Stimulated activated CD8-positive, alpha-beta memory T cell treated with anti-CD3 and anti-CD28 coated beads, Interleukin-7, amount 100 ng/mL, for 4 hours (primary cell): ENCODE data around the gene OLFML2B.

ENCODE experiments used
- DNase-seq, 2 donors: peaks; one replicate each; pipeline ENCODE4 v3.0.0-alpha.2; 2020; ENCODE audit warnings: low read depth in 2 of 2

The OLFML2B gene

GRCh38 chr1:162006081-162006480 lies 17.6 kb downstream of the OLFML2B start:
- DNase-seq = no peak

- DNase-seq = no peak
Observed at GRCh38 chr1:162004441-162004950, 19.2 kb downstream of the OLFML2B start.

GRCh38 chr1:162003830-162004215 lies 19.8 kb downstream of the OLFML2B start:
- DNase-seq = no peak

GRCh38 chr1:162003061-162003829 lies 20.4 kb downstream of the OLFML2B start:
- DNase-seq = no peak

GRCh38 chr1:162000053-162000420 lies 23.6 kb downstream of the OLFML2B start:
- no peak for DNase-seq

- no peak for DNase-seq
Observed at GRCh38 chr1:161999301-162000052, 24.2 kb downstream of the OLFML2B start.

GRCh38 chr1:161998811-161999210 lies 24.9 kb downstream of the OLFML2B start:
- DNase-seq = no peak

- DNase-seq = no peak
Observed at GRCh38 chr1:161997152-161997551, 26.5 kb downstream of the OLFML2B start.

GRCh38 chr1:161994175-161994668 lies 29.4 kb downstream of the OLFML2B start:
- DNase-seq = no peak

- no peak for DNase-seq
Observed at GRCh38 chr1:161993576-161993975, 30.1 kb downstream of the OLFML2B start.

GRCh38 chr1:161989786-161990185 lies 33.9 kb downstream of the OLFML2B start:
- DNase-seq = no peak

- no peak for DNase-seq
Observed at GRCh38 chr1:161989108-161989507, 34.6 kb downstream of the OLFML2B start.

GRCh38 chr1:161988413-161988812 lies 35.3 kb downstream of the OLFML2B start:
- no peak for DNase-seq

GRCh38 chr1:161987872-161988271 lies 35.8 kb downstream of the OLFML2B start:
- DNase-seq = no peak

- DNase-seq = no peak
Observed at GRCh38 chr1:161987303-161987702, 36.4 kb downstream of the OLFML2B start.

GRCh38 chr1:161986328-161986727 lies 37.3 kb downstream of the OLFML2B start:
- DNase-seq = no peak

GRCh38 chr1:161985301-161985822 lies 38.3 kb downstream of the OLFML2B start:
- DNase-seq = no peak

GRCh38 chr1:161983725-161984124 lies 39.9 kb downstream of the OLFML2B start:
- DNase-seq = no peak

- no peak for DNase-seq
Observed at GRCh38 chr1:161982917-161983316, 40.8 kb downstream of the OLFML2B start.

- no peak for DNase-seq
Observed at GRCh38 chr1:161982507-161982895, 41.2 kb downstream of the OLFML2B start.

- no peak for DNase-seq
Observed at GRCh38 chr1:161981735-161982506, 41.7 kb downstream of the OLFML2B start.

GRCh38 chr1:161981126-161981525 lies 42.5 kb downstream of the OLFML2B start:
- no peak for DNase-seq
